AG10803 (cell line): Measurements from ENCODE around the gene CCT8L2.
"Not testable (repeated sequence)": the region's sequence is repeated elsewhere in the genome, so short reads cannot be mapped to it uniquely, and the experiment has no call there.

Source experiments
- DNase-seq: peaks from one replicate; pipeline ENCODE4 v3.0.0; 2010; ENCODE audit warnings: low read depth
- H3K4me3 ChIP-seq: 2 replicates; pipeline ENCODE4 v1.5.1; 2011; ENCODE audit warnings: mild to moderate bottlenecking, low read length, control low read depth
- CTCF ChIP-seq: conservative IDR thresholded peaks from 2 replicates; pipeline ENCODE4 v1.5.1; 2011; ENCODE audit warnings: mild to moderate bottlenecking, low read length, control low read depth, inconsistent platforms

The CCT8L2 gene

GRCh38 chr22:16592710-16593109 lies at the start of gene CCT8L2:
TSS of gene CCT8L2 (minus strand) at chr22:16592810. CDS start at chr22:16592550, 260 bp downstream.
- not testable (repeated sequence) for DNase-seq, H3K4me3 ChIP-seq

GRCh38 chr22:16635442-16635841 lies 42.8 kb upstream of the CCT8L2 start:
- not testable (repeated sequence) for DNase-seq, H3K4me3 ChIP-seq

GRCh38 chr22:16634092-16634491 lies 41.5 kb upstream of the CCT8L2 start:
- not testable (repeated sequence) for DNase-seq, H3K4me3 ChIP-seq

- DNase-seq, H3K4me3 ChIP-seq: not testable (repeated sequence)
Observed at GRCh38 chr22:16628476-16628875, 35.9 kb upstream of the CCT8L2 start.

GRCh38 chr22:16625018-16625417 lies 32.4 kb upstream of the CCT8L2 start:
- DNase-seq, H3K4me3 ChIP-seq: not testable (repeated sequence)

- not testable (repeated sequence) for DNase-seq, H3K4me3 ChIP-seq
Observed at GRCh38 chr22:16623595-16623994, 31.0 kb upstream of the CCT8L2 start.

GRCh38 chr22:16617516-16617915 lies 24.9 kb upstream of the CCT8L2 start:
- not testable (repeated sequence) for DNase-seq, H3K4me3 ChIP-seq

GRCh38 chr22:16616390-16616938 lies 23.9 kb upstream of the CCT8L2 start:
- not testable (repeated sequence) for H3K4me3 ChIP-seq, DNase-seq

GRCh38 chr22:16615606-16616245 lies 23.1 kb upstream of the CCT8L2 start:
- not testable (repeated sequence) for H3K4me3 ChIP-seq, DNase-seq

- H3K4me3 ChIP-seq, result peak overlapping the region; percentile 15
- no peak for DNase-seq
- TF ChIP-seq CTCF, result no peak
Observed at GRCh38 chr22:16609548-16610261, 17.1 kb upstream of the CCT8L2 start.

- H3K4me3 ChIP-seq, result no peak overlapping the region
- no peak for TF ChIP-seq CTCF
- DNase-seq, result no peak
Observed at GRCh38 chr22:16608931-16609330, 16.3 kb upstream of the CCT8L2 start.

GRCh38 chr22:16604257-16604998 lies 11.8 kb upstream of the CCT8L2 start:
- not testable (repeated sequence) for H3K4me3 ChIP-seq, DNase-seq

GRCh38 chr22:16603770-16604242 lies 11.2 kb upstream of the CCT8L2 start:
- DNase-seq, H3K4me3 ChIP-seq: not testable (repeated sequence)
